Bronchial epithelial cell (primary cell): ENCODE results near the gene GLP2R. TPM values are rescaled to one million over a fixed set of nuclear protein-coding genes. Genes with fewer than 3 reads are reported as not detected.

Experiments
- DNase-seq: peaks from one replicate; pipeline ENCODE4 v3.0.0-alpha.2; 2010; ENCODE audit warnings: low read depth
- FAIRE-seq: peaks from 2 replicates; lab custom pipeline; 2011; peaks lifted over from hg19 to GRCh38; lab: Jason Lieb, UNC
- H3K27me3 ChIP-seq: 2 replicates; pipeline ENCODE4 v1.5.1; 2011; ENCODE audit warnings: low read length; ENCODE audit not compliant: control insufficient read depth, insufficient read depth
- H3K36me3 ChIP-seq: 2 replicates; pipeline ENCODE4 v1.5.1; 2011; ENCODE audit warnings: low read length; ENCODE audit not compliant: control insufficient read depth, insufficient read depth
- H3K4me3 ChIP-seq: 2 replicates; pipeline ENCODE4 v1.5.1; 2011; ENCODE audit warnings: mild to moderate bottlenecking, low read depth, low read length, control low read depth
- total RNA-seq: library from RNA; depleted of rRNA; stranded (reverse); fragments of >200 nt; gene quantifications from 2 replicates; pipeline ENCODE4 v1.2.1, GENCODE V29; 2014
- TF ChIP-seq, protein P1 (sequence below): IDR thresholded peaks from 2 replicates; pipeline ENCODE4 v1.5.1; 2011; ENCODE audit warnings: mild to moderate bottlenecking, moderate library complexity, low read length, control low read depth, inconsistent platforms; ENCODE audit not compliant: insufficient read depth, severe bottlenecking

GLP2R gene
- total RNA-seq, 1 donor from 2014 or later: under 0.01 TPM

- FAIRE-seq (peak; percentile 55), DNase-seq (no peak)
- TF ChIP-seq, protein P1, sequence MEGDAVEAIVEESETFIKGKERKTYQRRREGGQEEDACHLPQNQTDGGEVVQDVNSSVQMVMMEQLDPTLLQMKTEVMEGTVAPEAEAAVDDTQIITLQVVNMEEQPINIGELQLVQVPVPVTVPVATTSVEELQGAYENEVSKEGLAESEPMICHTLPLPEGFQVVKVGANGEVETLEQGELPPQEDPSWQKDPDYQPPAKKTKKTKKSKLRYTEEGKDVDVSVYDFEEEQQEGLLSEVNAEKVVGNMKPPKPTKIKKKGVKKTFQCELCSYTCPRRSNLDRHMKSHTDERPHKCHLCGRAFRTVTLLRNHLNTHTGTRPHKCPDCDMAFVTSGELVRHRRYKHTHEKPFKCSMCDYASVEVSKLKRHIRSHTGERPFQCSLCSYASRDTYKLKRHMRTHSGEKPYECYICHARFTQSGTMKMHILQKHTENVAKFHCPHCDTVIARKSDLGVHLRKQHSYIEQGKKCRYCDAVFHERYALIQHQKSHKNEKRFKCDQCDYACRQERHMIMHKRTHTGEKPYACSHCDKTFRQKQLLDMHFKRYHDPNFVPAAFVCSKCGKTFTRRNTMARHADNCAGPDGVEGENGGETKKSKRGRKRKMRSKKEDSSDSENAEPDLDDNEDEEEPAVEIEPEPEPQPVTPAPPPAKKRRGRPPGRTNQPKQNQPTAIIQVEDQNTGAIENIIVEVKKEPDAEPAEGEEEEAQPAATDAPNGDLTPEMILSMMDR: no peak
- H3K27me3 ChIP-seq: no peaks in the 10 kb centered on the region
- no peak overlapping the region for H3K4me3 ChIP-seq
- no peaks in the 10 kb centered on the region for H3K36me3 ChIP-seq
Observed at GRCh38 chr17:9886141-9886930, 60.6 kb downstream of the GLP2R start.

DNA sequence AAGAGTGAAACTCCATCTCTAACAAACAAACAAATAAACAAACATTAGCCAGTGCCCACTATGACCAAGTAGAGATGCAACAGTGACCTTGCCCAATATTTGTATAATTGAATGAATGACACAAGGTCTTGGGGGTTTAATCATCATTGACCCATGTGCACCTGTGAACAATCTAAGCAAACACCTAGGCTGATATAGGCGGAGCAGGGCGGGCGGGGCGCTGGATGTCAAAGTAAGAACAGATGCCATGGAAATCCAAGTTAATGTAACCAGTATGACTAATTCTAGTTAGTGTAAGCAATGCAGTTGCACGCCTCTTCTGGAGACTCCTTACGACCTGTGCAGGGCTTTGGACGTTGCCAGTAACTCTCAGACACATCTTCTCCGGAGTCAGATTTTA is 61.8 kb downstream of the GLP2R start:
- Histone ChIP-seq H3K36me3 (no peaks in the 10 kb centered on the region), H3K27me3 (no peaks in the 10 kb centered on the region), H3K4me3 (no peak overlapping the region)
- no peak for DNase-seq
- TF ChIP-seq, protein P1: no peak
- FAIRE-seq: no peak

- no peak for DNase-seq
- TF ChIP-seq, protein P1: peak; percentile 26
- no peaks in the 10 kb centered on the region for H3K27me3 ChIP-seq
- no peak overlapping the region for H3K4me3 ChIP-seq
- H3K36me3 ChIP-seq: no peaks in the 10 kb centered on the region
- no peak for FAIRE-seq
Observed at GRCh38 chr17:9890124-9890523, 64.4 kb downstream of the GLP2R start.

GRCh38 chr17:9893411-9894012 is 67.8 kb downstream of the GLP2R start:
- no peaks in the 10 kb centered on the region for H3K36me3 ChIP-seq
- no peak for FAIRE-seq
- H3K4me3 ChIP-seq: no peak overlapping the region
- TF ChIP-seq, protein P1: no peak
- no peaks in the 10 kb centered on the region for H3K27me3 ChIP-seq
- no peak for DNase-seq

DNA sequence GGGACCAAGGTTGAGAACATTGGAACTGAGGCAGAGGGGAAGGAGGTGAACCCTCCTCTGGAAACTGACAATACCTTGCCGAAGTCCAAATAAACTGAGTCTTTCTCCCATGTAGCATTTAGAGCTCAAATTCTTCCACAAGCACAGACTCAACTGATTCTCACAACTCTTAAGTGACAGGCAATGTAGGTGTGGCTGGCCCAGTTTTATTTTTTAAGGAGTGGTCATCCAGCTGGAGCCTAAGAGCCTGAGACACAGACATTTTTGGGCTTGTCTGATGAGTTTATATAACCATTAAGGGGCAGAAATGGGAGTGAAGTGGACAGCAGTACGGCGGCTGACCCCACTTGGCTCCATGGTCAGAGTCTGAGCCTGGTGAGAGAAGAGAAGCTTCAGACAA is 68.5 kb downstream of the GLP2R start:
- H3K27me3 ChIP-seq: no peaks in the 10 kb centered on the region
- H3K4me3 ChIP-seq: no peak overlapping the region
- H3K36me3 ChIP-seq: no peaks in the 10 kb centered on the region
- TF ChIP-seq, protein P1: no peak
- FAIRE-seq (no peak), DNase-seq (no peak)
